Measurements from ENCODE around the gene BACH2. TPM values are rescaled to one million over a fixed set of nuclear protein-coding genes. Genes with fewer than 3 reads are reported as not detected.

The BACH2 gene
- total RNA-seq, 1 donor: 3.6 TPM

- DNase-seq (ENCODE audit: insufficient read length, low spot score, missing footprints): no peak
- no peak overlapping the region for H3K27ac ChIP-seq (ENCODE audit: low read depth, low read length)
- TF ChIP-seq CTCF (IDR thresholded peaks at IDR 0.05; ENCODE audit: extremely low read depth, low read depth, low read length): no peak
- H3K4me2 ChIP-seq (ENCODE audit: insufficient read depth, low read length): no peak overlapping the region
- no peaks in the 10 kb centered on the region for H3K4me1 ChIP-seq (ENCODE audit: insufficient read depth, low read length)
- peaks cover 11% of the 10 kb centered on the region for H3K27me3 ChIP-seq (ENCODE audit: insufficient read depth, low read length)
- no peak overlapping the region for H2AFZ ChIP-seq (ENCODE audit: low read length)
- no peaks in the 10 kb centered on the region for H3K36me3 ChIP-seq (ENCODE audit: insufficient read depth, low read length)
- H3K9me3 ChIP-seq (ENCODE audit: low read depth, low read length): no peaks in the 10 kb centered on the region
- no peaks in the 10 kb centered on the region for H3K79me2 ChIP-seq (ENCODE audit: insufficient read depth, low read length)
- H3K4me3 ChIP-seq (ENCODE audit: insufficient read depth, low read length): no peak overlapping the region
- H4K20me1 ChIP-seq (ENCODE audit: insufficient read depth, low read length): no peaks in the 10 kb centered on the region
Observed at GRCh38 chr6:90148867-90149266, 147.8 kb downstream of the BACH2 start.

GRCh38 chr6:90146921-90147649 is 149.6 kb downstream of the BACH2 start:
- no peak overlapping the region for H3K27ac ChIP-seq (ENCODE audit: low read depth, low read length)
- peaks cover 8% of the 10 kb centered on the region for H3K27me3 ChIP-seq (ENCODE audit: insufficient read depth, low read length)
- no peak for DNase-seq (ENCODE audit: insufficient read length, low spot score, missing footprints)
- no peak overlapping the region for H3K4me3 ChIP-seq (ENCODE audit: insufficient read depth, low read length)
- no peaks in the 10 kb centered on the region for H3K9me3 ChIP-seq (ENCODE audit: low read depth, low read length)
- no peaks in the 10 kb centered on the region for H3K4me1 ChIP-seq (ENCODE audit: insufficient read depth, low read length)
- H3K4me2 ChIP-seq (ENCODE audit: insufficient read depth, low read length): no peak overlapping the region
- no peaks in the 10 kb centered on the region for H3K79me2 ChIP-seq (ENCODE audit: insufficient read depth, low read length)
- H3K36me3 ChIP-seq (ENCODE audit: insufficient read depth, low read length): no peaks in the 10 kb centered on the region
- H4K20me1 ChIP-seq (ENCODE audit: insufficient read depth, low read length): no peaks in the 10 kb centered on the region
- H2AFZ ChIP-seq (ENCODE audit: low read length): no peak overlapping the region
- no peak for TF ChIP-seq CTCF (IDR thresholded peaks at IDR 0.05; ENCODE audit: extremely low read depth, low read depth, low read length)

GRCh38 chr6:90146024-90146423 is 150.6 kb downstream of the BACH2 start:
- Histone ChIP-seq H3K79me2 (ENCODE audit: insufficient read depth, low read length) (no peaks in the 10 kb centered on the region), H3K4me3 (ENCODE audit: insufficient read depth, low read length) (no peak overlapping the region), H3K4me1 (ENCODE audit: insufficient read depth, low read length) (no peaks in the 10 kb centered on the region), H3K4me2 (ENCODE audit: insufficient read depth, low read length) (no peak overlapping the region), H2AFZ (ENCODE audit: low read length) (no peak overlapping the region), H3K27me3 (ENCODE audit: insufficient read depth, low read length) (peaks cover 8% of the 10 kb centered on the region), H3K27ac (ENCODE audit: low read depth, low read length) (no peak overlapping the region), H3K9me3 (ENCODE audit: low read depth, low read length) (no peaks in the 10 kb centered on the region), H3K36me3 (ENCODE audit: insufficient read depth, low read length) (no peaks in the 10 kb centered on the region), H4K20me1 (ENCODE audit: insufficient read depth, low read length) (no peaks in the 10 kb centered on the region)
- no peak for TF ChIP-seq CTCF (IDR thresholded peaks at IDR 0.05; ENCODE audit: extremely low read depth, low read depth, low read length)
- no peak for DNase-seq (ENCODE audit: insufficient read length, low spot score, missing footprints)

- H3K4me2 ChIP-seq (ENCODE audit: insufficient read depth, low read length): no peak overlapping the region
- no peak overlapping the region for H2AFZ ChIP-seq (ENCODE audit: low read length)
- no peak overlapping the region for H3K27ac ChIP-seq (ENCODE audit: low read depth, low read length)
- H4K20me1 ChIP-seq (ENCODE audit: insufficient read depth, low read length): no peaks in the 10 kb centered on the region
- no peaks in the 10 kb centered on the region for H3K36me3 ChIP-seq (ENCODE audit: insufficient read depth, low read length)
- no peaks in the 10 kb centered on the region for H3K9me3 ChIP-seq (ENCODE audit: low read depth, low read length)
- H3K4me3 ChIP-seq (ENCODE audit: insufficient read depth, low read length): no peak overlapping the region
- no peaks in the 10 kb centered on the region for H3K79me2 ChIP-seq (ENCODE audit: insufficient read depth, low read length)
- H3K4me1 ChIP-seq (ENCODE audit: insufficient read depth, low read length): no peaks in the 10 kb centered on the region
- DNase-seq (ENCODE audit: insufficient read length, low spot score, missing footprints): peak; percentile 45
- H3K27me3 ChIP-seq (ENCODE audit: insufficient read depth, low read length): peaks cover 8% of the 10 kb centered on the region
- TF ChIP-seq CTCF (IDR thresholded peaks at IDR 0.05; ENCODE audit: extremely low read depth, low read depth, low read length): no peak
Observed at GRCh38 chr6:90144928-90145555, 151.6 kb downstream of the BACH2 start.
